HCT116 (cell line): ENCODE results near the gene MS4A5. TPM values are rescaled to one million over a fixed set of nuclear protein-coding genes. Genes with fewer than 3 reads are reported as not detected.

Source experiments
- ATAC-seq: fragments of 200-7000 bp; cut with Tn5 transposase; 2 replicates; pipeline ENCODE4 v1.9.1; 2020; ENCODE audit warnings: mild to moderate bottlenecking, moderate library complexity
- BruUV-seq: library from RNA; stranded (reverse); fragments of 400-500 nt; replicated peaks from 2 replicates; lab custom pipeline; 2021; lab: Mats Ljungman, UMichigan
- CTCF ChIA-PET: fragments of 300-600 bp; sonication (Branson Sonifier 250); formaldehyde crosslinking; loops from one replicate; lab custom pipeline; 2021; ENCODE audit warnings: antibody characterized with exemption; lab: Charles Lee
- POLR2A ChIA-PET: fragments of 300-600, 350-600 bp; sonication (Branson Sonifier 250); formaldehyde crosslinking; loops from one replicate; lab custom pipeline; 2021; ENCODE audit warnings: antibody characterized with exemption; lab: Charles Lee
- RAD21 ChIA-PET, 2 experiments: fragments of 300-600 bp; sonication (Branson Sonifier 250); formaldehyde crosslinking; loops; one replicate each; lab custom pipeline; 2023; ENCODE audit warnings: low total read pairs in 2 of 2; ENCODE audit not compliant: uncharacterized antibody in 2 of 2, unreplicated experiment in 2 of 2, low non-redundant PET in 1 of 2; lab: Charles Lee
- DNase-seq: peaks from one replicate; pipeline ENCODE4 v3.0.0-alpha.2; 2010; ENCODE audit warnings: low read depth, low spot score
- H2AFZ ChIP-seq: fragments of 200-600 bp; shearing (Covaris generic), sonication (generic); 2 replicates; pipeline ENCODE4 v1.6.1; 2017; ENCODE audit warnings: low read depth, mixed run types, mixed read lengths, antibody characterized with exemption, low read length; ENCODE audit not compliant: poor library complexity, severe bottlenecking
- H3K27ac ChIP-seq: 2 replicates; pipeline ENCODE4 v1.5.1; 2012; ENCODE audit warnings: low read depth, low read length
- H3K27me3 ChIP-seq: fragments of 200-600 bp; sonication (generic); 2 replicates; pipeline ENCODE4 v1.6.1; 2016; ENCODE audit warnings: mixed run types, low read length, mixed read lengths; ENCODE audit not compliant: insufficient read depth
- H3K36me3 ChIP-seq, 2 experiments: fragments of 200-500 bp in 1 of 2; fragments of 200-600 bp in 1 of 2; sonication (Bioruptor generic) in 1 of 2; sonication (generic) in 1 of 2; 2 replicates each; pipeline versions ENCODE4 v1.5.1 to v1.6.1; 2014 to 2016; ENCODE audit warnings: low read length in 2 of 2, inconsistent platforms in 1 of 2, mixed read lengths in 1 of 2, mixed run types in 1 of 2; ENCODE audit not compliant: insufficient read depth in 2 of 2, control insufficient read depth in 1 of 2
- H3K4me1 ChIP-seq, 2 experiments: fragments of 200-600 bp in 1 of 2; sonication (generic) in 1 of 2; 2 replicates each; pipeline versions ENCODE4 v1.5.1 to v1.6.1; 2012 to 2017; ENCODE audit warnings: low read length in 2 of 2, inconsistent platforms in 1 of 2, mild to moderate bottlenecking in 1 of 2, mixed read lengths in 1 of 2, mixed run types in 1 of 2, moderate library complexity in 1 of 2; ENCODE audit not compliant: insufficient read depth in 2 of 2, control insufficient read depth in 1 of 2
- H3K4me2 ChIP-seq: fragments of 200-600 bp; sonication (generic); 2 replicates; pipeline ENCODE4 v1.6.1; 2017; ENCODE audit warnings: mixed run types, low read length, mixed read lengths
- H3K4me3 ChIP-seq, 2 experiments: fragments of 200-600 bp in 1 of 2; sonication (generic) in 1 of 2; replicated peaks in 1 of 2; 2 replicates each; pipeline ENCODE4 v1.5.1; 2011 to 2016; ENCODE audit warnings: low read length in 2 of 2, control low read depth in 1 of 2, low read depth in 1 of 2, mild to moderate bottlenecking in 1 of 2, mixed read lengths in 1 of 2, mixed run types in 1 of 2
- H3K79me2 ChIP-seq: fragments of 200-600 bp; sonication (generic); 2 replicates; pipeline ENCODE4 v1.6.1; 2017; ENCODE audit warnings: mild to moderate bottlenecking, mixed run types, low read length, moderate library complexity, mixed read lengths; ENCODE audit not compliant: insufficient read depth
- H3K9ac ChIP-seq: fragments of 200-600 bp; sonication (generic); 2 replicates; pipeline ENCODE4 v1.6.1; 2016; ENCODE audit warnings: low read length, mixed read lengths
- H3K9me2 ChIP-seq: fragments of 200-600 bp; sonication (generic), shearing (Covaris generic); 2 replicates; pipeline ENCODE4 v1.6.1; 2017; ENCODE audit warnings: mixed run types, mild to moderate bottlenecking, moderate library complexity; ENCODE audit not compliant: insufficient read depth
- H3K9me3 ChIP-seq, 2 experiments: fragments of 200-500 bp in 1 of 2; fragments of 200-600 bp in 1 of 2; sonication (Bioruptor generic) in 1 of 2; sonication (generic) in 1 of 2; 2 replicates each; pipeline ENCODE4 v1.6.1; 2014 to 2017; ENCODE audit warnings: low read length in 2 of 2, mixed read lengths in 2 of 2, inconsistent platforms in 1 of 2, low read depth in 1 of 2, mild to moderate bottlenecking in 1 of 2, mixed run types in 1 of 2, moderate library complexity in 1 of 2; ENCODE audit not compliant: control insufficient read depth in 1 of 2, insufficient read depth in 1 of 2
- H4K20me1 ChIP-seq: fragments of 200-600 bp; sonication (generic), shearing (Covaris generic); 2 replicates; pipeline ENCODE4 v1.6.1; 2017; ENCODE audit warnings: mixed run types, mild to moderate bottlenecking, moderate library complexity; ENCODE audit not compliant: insufficient read depth
- CEBPB ChIP-seq: IDR thresholded peaks from 2 replicates; pipeline ENCODE4 v1.6.1; 2012; ENCODE audit warnings: low read depth
- FOSL1 ChIP-seq: IDR thresholded peaks from 2 replicates; pipeline ENCODE4 v1.6.1; 2012; ENCODE audit warnings: low read depth
- JUND ChIP-seq: IDR thresholded peaks from 2 replicates; pipeline ENCODE4 v1.6.1; 2012
- POLR2AphosphoS5 ChIP-seq: IDR thresholded peaks from 2 replicates; pipeline ENCODE4 v1.6.1; 2011; ENCODE audit warnings: mild to moderate bottlenecking, low read depth, low read length, moderate library complexity
- RAD21 ChIP-seq: IDR thresholded peaks from 2 replicates; pipeline ENCODE4 v1.6.1; 2012; ENCODE audit warnings: low read depth, mild to moderate bottlenecking
- SIN3A ChIP-seq: IDR thresholded peaks from 2 replicates; pipeline ENCODE4 v1.6.1; 2012; ENCODE audit warnings: low read depth
- SRF ChIP-seq: IDR thresholded peaks from 2 replicates; pipeline ENCODE4 v1.6.1; 2012; ENCODE audit warnings: low read depth
- TCF7L2 ChIP-seq: IDR thresholded peaks from 2 replicates; pipeline ENCODE4 v1.7.0; 2011; ENCODE audit warnings: borderline replicate concordance, inconsistent platforms; ENCODE audit not compliant: insufficient read depth, insufficient read length; ENCODE audit errors: extremely low read depth
- ZFX ChIP-seq: fragments of 450-650 bp; IDR thresholded peaks from 2 replicates; pipeline ENCODE4 v1.6.1; 2017
- intact Hi-C: fragments of 100-400 bp; cut with micrococcal nuclease; formaldehyde crosslinking; loops from 2 replicates; pipeline ENCODE4 v1.10.0; 2022
- total RNA-seq: library from RNA; stranded (reverse); gene quantifications from one replicate; pipeline ENCODE4 v1.2.1, GENCODE V29; 2021; ENCODE audit not compliant: unreplicated experiment
- TF ChIP-seq, protein P1 (sequence below): IDR thresholded peaks from 2 replicates; pipeline ENCODE4 v1.6.1; 2011; ENCODE audit warnings: mild to moderate bottlenecking, low read length, moderate library complexity; ENCODE audit not compliant: insufficient replicate concordance; ENCODE audit errors: extremely low read depth
- TF ChIP-seq, protein P2 (sequence below): IDR thresholded peaks from 2 replicates; pipeline ENCODE4 v1.6.1; 2012; ENCODE audit warnings: low read depth
- TF ChIP-seq, protein P3 (sequence below): IDR thresholded peaks from 2 replicates; pipeline ENCODE4 v1.6.1; 2012
- TF ChIP-seq, protein P4 (sequence below): IDR thresholded peaks from 2 replicates; pipeline ENCODE4 v1.6.1; 2012

MS4A5 gene
- total RNA-seq, 1 experiment from 2014 or later, result not detected

DNA sequence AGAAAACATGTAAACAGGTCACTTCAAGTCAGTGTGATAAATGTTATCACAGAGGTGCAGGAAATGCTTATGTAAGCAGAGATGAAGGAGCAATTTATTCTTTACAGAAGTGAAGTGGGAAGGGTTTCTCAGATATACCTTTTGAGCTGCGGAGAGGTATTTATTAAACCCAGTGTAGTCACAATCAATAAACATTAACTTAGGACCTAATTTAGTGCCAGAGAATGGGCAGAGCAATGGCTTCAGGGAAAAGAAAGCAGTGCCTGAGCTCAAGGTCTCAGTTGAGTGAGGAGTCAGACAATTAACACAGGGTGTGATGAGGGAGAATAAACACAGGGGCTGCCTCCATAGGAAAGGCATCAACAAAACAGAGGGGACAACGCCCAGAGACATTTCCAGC, 1.9 kb downstream of the MS4A5 start:
- no peak for ATAC-seq
- CTCF ChIA-PET, result no interaction called here
- RAD21 ChIA-PET, result no interaction called here

DNA sequence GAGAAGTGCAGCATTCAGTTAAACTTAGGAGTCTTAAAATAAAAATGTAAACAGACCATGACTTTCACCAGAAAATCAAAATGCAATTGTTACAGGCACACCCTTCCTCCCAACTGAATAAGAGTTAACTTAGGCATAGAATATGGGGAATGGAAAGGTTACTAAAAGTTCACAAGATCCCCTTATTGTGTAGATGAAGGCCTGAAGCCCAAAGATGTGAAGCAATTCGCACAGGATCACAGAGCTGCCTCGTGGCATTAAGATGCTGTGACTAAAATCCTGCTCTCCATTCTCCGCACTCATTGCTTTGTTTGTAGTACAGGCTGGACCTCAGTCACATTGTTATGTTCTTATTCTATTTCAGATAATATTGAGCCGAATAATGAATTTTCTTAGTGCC, 4.0 kb downstream of the MS4A5 start:
- Histone ChIP-seq H2AFZ (no peak overlapping the region), H3K4me1 (peaks cover 3 to 5% of the 10 kb centered on the region in 2 experiments; a peak in 3 of 4 replicates), H3K9ac (no peak overlapping the region), H3K4me3 (no peak overlapping the region), H3K9me2 (no peaks in the 10 kb centered on the region), H4K20me1 (no peaks in the 10 kb centered on the region), H3K27ac (no peak overlapping the region), H3K36me3 (no peaks in the 10 kb centered on the region), H3K79me2 (no peaks in the 10 kb centered on the region), H3K27me3 (no peaks in the 10 kb centered on the region), H3K4me2 (no peak overlapping the region), H3K9me3 (no peaks in the 10 kb centered on the region)
- no TSS peak for BruUV-seq
- RAD21 ChIA-PET, result no interaction called here
- POLR2A ChIA-PET, result no interaction called here
- intact Hi-C loops, result no loop called here
- CTCF ChIA-PET, result no interaction called here
- ATAC-seq, result no peak
- no peak for DNase-seq
- TF ChIP-seq, protein P1, sequence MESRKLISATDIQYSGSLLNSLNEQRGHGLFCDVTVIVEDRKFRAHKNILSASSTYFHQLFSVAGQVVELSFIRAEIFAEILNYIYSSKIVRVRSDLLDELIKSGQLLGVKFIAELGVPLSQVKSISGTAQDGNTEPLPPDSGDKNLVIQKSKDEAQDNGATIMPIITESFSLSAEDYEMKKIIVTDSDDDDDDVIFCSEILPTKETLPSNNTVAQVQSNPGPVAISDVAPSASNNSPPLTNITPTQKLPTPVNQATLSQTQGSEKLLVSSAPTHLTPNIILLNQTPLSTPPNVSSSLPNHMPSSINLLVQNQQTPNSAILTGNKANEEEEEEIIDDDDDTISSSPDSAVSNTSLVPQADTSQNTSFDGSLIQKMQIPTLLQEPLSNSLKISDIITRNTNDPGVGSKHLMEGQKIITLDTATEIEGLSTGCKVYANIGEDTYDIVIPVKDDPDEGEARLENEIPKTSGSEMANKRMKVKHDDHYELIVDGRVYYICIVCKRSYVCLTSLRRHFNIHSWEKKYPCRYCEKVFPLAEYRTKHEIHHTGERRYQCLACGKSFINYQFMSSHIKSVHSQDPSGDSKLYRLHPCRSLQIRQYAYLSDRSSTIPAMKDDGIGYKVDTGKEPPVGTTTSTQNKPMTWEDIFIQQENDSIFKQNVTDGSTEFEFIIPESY, result no peak
- TF ChIP-seq JUND (no peak), RAD21 (no peak), SIN3A (no peak), POLR2AphosphoS5 (no peak), TCF7L2 (no peak), SRF (no peak), CEBPB (no peak)
- TF ChIP-seq, protein P2, sequence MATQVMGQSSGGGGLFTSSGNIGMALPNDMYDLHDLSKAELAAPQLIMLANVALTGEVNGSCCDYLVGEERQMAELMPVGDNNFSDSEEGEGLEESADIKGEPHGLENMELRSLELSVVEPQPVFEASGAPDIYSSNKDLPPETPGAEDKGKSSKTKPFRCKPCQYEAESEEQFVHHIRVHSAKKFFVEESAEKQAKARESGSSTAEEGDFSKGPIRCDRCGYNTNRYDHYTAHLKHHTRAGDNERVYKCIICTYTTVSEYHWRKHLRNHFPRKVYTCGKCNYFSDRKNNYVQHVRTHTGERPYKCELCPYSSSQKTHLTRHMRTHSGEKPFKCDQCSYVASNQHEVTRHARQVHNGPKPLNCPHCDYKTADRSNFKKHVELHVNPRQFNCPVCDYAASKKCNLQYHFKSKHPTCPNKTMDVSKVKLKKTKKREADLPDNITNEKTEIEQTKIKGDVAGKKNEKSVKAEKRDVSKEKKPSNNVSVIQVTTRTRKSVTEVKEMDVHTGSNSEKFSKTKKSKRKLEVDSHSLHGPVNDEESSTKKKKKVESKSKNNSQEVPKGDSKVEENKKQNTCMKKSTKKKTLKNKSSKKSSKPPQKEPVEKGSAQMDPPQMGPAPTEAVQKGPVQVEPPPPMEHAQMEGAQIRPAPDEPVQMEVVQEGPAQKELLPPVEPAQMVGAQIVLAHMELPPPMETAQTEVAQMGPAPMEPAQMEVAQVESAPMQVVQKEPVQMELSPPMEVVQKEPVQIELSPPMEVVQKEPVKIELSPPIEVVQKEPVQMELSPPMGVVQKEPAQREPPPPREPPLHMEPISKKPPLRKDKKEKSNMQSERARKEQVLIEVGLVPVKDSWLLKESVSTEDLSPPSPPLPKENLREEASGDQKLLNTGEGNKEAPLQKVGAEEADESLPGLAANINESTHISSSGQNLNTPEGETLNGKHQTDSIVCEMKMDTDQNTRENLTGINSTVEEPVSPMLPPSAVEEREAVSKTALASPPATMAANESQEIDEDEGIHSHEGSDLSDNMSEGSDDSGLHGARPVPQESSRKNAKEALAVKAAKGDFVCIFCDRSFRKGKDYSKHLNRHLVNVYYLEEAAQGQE, result no peak
- TF ChIP-seq, protein P3, sequence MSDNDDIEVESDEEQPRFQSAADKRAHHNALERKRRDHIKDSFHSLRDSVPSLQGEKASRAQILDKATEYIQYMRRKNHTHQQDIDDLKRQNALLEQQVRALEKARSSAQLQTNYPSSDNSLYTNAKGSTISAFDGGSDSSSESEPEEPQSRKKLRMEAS, result no peak

More for the DNA sequence above, 1.9 kb downstream of the MS4A5 start:
- POLR2A ChIA-PET, result no interaction called here
- no peak for TF ChIP-seq FOSL1
- TF ChIP-seq, protein P4, sequence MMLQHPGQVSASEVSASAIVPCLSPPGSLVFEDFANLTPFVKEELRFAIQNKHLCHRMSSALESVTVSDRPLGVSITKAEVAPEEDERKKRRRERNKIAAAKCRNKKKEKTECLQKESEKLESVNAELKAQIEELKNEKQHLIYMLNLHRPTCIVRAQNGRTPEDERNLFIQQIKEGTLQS, result no peak
- TF ChIP-seq CEBPB, result no peak
- no peak for TF ChIP-seq SRF
- no peak for TF ChIP-seq ZFX
- TF ChIP-seq, all 23 proteins: peak for 0
- Histone ChIP-seq H3K9me3 (no peaks in the 10 kb centered on the region), H3K4me2 (no peak overlapping the region), H3K4me1 (peaks cover 5 to 9% of the 10 kb centered on the region in 2 experiments; a peak in 3 of 4 replicates), H2AFZ (no peak overlapping the region), H3K9ac (no peak overlapping the region), H4K20me1 (no peaks in the 10 kb centered on the region), H3K36me3 (no peaks in the 10 kb centered on the region), H3K79me2 (no peaks in the 10 kb centered on the region), H3K9me2 (no peaks in the 10 kb centered on the region), H3K4me3 (no peak overlapping the region), H3K27ac (no peak overlapping the region), H3K27me3 (no peaks in the 10 kb centered on the region)
- BruUV-seq, result no TSS peak
- intact Hi-C loops, result no loop called here
- DNase-seq, result no peak
